ENCODE results near the gene TBC1D2.

DNA sequence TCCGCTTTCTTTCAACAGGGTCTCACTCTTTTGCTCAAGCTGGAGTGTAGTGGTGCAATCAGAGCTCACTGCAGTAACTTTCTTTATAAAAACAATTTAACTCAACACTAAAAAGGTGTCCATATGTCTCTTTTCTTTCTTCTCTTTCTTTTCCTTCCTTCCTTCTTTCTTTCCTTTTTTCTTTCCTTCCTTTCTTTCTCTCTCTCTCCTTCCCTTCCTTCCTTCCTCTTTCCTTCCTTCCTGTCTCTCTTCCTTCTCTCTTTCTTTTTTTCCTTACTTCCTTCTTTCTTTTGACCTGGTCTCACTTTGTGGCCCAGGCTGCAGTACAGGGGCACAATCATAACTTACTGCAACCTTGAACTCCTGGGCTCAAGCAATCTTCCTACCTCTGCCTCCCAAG lies 25.8 kb upstream of the TBC1D2 start:
- TF ChIP-seq POLR2A (IDR thresholded peaks at IDR 0.05; ENCODE audit: extremely low read depth, insufficient read length) (no peak), MYC (IDR thresholded peaks at IDR 0.05; ENCODE audit: low read depth, low read length) (no peak)
- TF ChIP-seq, protein P1, sequence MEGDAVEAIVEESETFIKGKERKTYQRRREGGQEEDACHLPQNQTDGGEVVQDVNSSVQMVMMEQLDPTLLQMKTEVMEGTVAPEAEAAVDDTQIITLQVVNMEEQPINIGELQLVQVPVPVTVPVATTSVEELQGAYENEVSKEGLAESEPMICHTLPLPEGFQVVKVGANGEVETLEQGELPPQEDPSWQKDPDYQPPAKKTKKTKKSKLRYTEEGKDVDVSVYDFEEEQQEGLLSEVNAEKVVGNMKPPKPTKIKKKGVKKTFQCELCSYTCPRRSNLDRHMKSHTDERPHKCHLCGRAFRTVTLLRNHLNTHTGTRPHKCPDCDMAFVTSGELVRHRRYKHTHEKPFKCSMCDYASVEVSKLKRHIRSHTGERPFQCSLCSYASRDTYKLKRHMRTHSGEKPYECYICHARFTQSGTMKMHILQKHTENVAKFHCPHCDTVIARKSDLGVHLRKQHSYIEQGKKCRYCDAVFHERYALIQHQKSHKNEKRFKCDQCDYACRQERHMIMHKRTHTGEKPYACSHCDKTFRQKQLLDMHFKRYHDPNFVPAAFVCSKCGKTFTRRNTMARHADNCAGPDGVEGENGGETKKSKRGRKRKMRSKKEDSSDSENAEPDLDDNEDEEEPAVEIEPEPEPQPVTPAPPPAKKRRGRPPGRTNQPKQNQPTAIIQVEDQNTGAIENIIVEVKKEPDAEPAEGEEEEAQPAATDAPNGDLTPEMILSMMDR (IDR thresholded peaks at IDR 0.05; ENCODE audit: low read depth, low read length) = no peak

Measured in NB4 (cell line).